Measurements from ENCODE around the gene RNPEPL1. TPM values are rescaled to one million over a fixed set of nuclear protein-coding genes. Genes with fewer than 3 reads are reported as not detected.

RNPEPL1 gene
- total RNA-seq, 1 experiment from 2014 or later = 88.2 TPM

DNA sequence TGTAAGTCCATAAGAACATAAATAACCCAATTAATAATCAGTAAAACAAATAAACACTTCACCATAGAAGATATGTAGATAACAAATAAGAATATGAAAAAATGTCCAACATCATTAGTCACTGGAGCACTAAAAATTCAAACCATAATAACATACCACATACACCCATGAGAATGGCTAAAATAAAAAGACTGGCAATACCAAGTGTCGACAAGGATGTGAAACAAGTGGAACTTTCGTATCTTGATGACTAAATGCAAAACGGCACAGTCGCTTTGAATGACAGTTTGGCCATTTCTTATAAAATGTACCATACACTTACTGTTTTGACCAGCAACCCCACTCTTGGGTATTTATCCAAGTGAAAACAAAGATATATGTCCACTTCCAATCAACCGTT, 37.2 kb upstream of the RNPEPL1 start:
- Histone ChIP-seq H3K4me3 (ENCODE audit: low read depth in 2 of 2, low read length in 2 of 2) (no peak overlapping the region), H3K9me3 (ENCODE audit: control insufficient read depth, insufficient read depth, low read depth, low read length) (peaks cover 15% of the 10 kb centered on the region; the same call in 1 of the 2 replicates), H3K27ac (ENCODE audit: low read length) (no peak overlapping the region), H3K27me3 (ENCODE audit: control insufficient read depth, insufficient read depth, low read length) (no peaks in the 10 kb centered on the region), H3K4me1 (ENCODE audit: control insufficient read depth, insufficient read depth, low read length) (no peaks in the 10 kb centered on the region), H3K36me3 (ENCODE audit: control insufficient read depth, insufficient read depth, low read length) (no peaks in the 10 kb centered on the region)
- ATAC-seq (no peak), DNase-seq (ENCODE audit: low read depth, low spot score) (no peak)
- intact Hi-C loops (cut with micrococcal nuclease; ENCODE audit: unreplicated experiment) = no loop called here
- TF ChIP-seq SIN3A (IDR thresholded peaks at IDR 0.05; ENCODE audit: borderline replicate concordance, insufficient read depth, low read depth, low read length) (no peak), REST (IDR thresholded peaks at IDR 0.05; ENCODE audit: insufficient read depth in 1 of 2, low read depth in 2 of 2, low read length in 1 of 2) (no peak), POLR2AphosphoS5 (IDR thresholded peaks at IDR 0.05; ENCODE audit: low read depth, low read length) (no peak), TCF7L2 (IDR thresholded peaks at IDR 0.05; ENCODE audit: low read depth, low read length) (no peak)
- TF ChIP-seq, protein P1, sequence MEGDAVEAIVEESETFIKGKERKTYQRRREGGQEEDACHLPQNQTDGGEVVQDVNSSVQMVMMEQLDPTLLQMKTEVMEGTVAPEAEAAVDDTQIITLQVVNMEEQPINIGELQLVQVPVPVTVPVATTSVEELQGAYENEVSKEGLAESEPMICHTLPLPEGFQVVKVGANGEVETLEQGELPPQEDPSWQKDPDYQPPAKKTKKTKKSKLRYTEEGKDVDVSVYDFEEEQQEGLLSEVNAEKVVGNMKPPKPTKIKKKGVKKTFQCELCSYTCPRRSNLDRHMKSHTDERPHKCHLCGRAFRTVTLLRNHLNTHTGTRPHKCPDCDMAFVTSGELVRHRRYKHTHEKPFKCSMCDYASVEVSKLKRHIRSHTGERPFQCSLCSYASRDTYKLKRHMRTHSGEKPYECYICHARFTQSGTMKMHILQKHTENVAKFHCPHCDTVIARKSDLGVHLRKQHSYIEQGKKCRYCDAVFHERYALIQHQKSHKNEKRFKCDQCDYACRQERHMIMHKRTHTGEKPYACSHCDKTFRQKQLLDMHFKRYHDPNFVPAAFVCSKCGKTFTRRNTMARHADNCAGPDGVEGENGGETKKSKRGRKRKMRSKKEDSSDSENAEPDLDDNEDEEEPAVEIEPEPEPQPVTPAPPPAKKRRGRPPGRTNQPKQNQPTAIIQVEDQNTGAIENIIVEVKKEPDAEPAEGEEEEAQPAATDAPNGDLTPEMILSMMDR (IDR thresholded peaks at IDR 0.05) = no peak
- BruUV-seq (replicated peaks) = no TSS peak
- ChIA-PET CTCF (no interaction called here), POLR2A (no interaction called here)
- in situ Hi-C loops (cut with HindIII; ENCODE audit: low pct_unique_long_range_greater_than_20kb, low sequenced_read_pairs) = no loop called here

DNA sequence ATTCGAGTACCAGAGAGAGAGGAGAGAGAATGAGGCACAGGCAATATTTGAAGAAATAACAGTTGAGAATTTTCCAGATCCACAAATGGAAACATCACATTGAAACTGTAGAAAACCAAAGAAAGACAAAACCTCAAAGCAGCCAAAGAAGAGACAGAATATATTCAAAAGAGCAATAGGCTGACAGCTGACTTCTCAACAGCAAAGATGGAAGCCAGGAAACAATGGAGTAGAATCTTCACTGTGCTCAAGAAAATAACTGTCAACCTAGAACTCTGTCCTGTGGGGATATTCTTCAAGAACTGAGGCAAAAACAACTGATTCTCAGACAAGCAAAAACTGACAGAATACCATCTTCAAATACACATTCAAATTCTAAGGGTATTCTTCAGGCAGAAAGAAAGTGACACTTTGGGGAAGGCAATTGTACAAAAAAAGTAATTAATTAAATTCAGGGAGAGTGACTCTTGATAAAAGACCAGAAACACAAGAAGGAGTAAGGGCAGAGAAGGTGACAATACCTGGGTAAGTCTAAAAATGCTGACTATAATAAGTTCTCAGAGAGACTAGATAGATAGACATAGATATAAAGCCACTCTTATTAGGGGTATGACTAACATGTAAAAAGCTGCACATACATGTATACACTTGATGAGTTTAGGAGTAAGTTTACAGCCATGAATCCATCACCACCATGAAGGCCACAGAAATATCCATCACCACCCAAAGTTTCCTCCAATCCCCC, 36.1 kb upstream of the RNPEPL1 start:
- ATAC-seq = no peak
- POLR2A ChIA-PET = no interaction called here
- in situ Hi-C loops (cut with HindIII; ENCODE audit: low pct_unique_long_range_greater_than_20kb, low sequenced_read_pairs) = no loop called here

More for the DNA sequence above, 36.1 kb upstream of the RNPEPL1 start:
- Histone ChIP-seq H3K27ac (ENCODE audit: low read length) (no peak overlapping the region), H3K4me1 (ENCODE audit: control insufficient read depth, insufficient read depth, low read length) (no peaks in the 10 kb centered on the region), H3K36me3 (ENCODE audit: control insufficient read depth, insufficient read depth, low read length) (no peaks in the 10 kb centered on the region), H3K9me3 (ENCODE audit: control insufficient read depth, insufficient read depth, low read depth, low read length) (peaks cover 10% of the 10 kb centered on the region; the same call in 1 of the 2 replicates), H3K4me3 (ENCODE audit: low read depth in 2 of 2, low read length in 2 of 2) (no peak overlapping the region), H3K27me3 (ENCODE audit: control insufficient read depth, insufficient read depth, low read length) (no peaks in the 10 kb centered on the region)
- BruUV-seq (replicated peaks) = no TSS peak
- intact Hi-C loops (cut with micrococcal nuclease; ENCODE audit: unreplicated experiment) = no loop called here
- TF ChIP-seq REST (IDR thresholded peaks at IDR 0.05; ENCODE audit: insufficient read depth in 1 of 2, low read depth in 2 of 2, low read length in 1 of 2) (no peak), POLR2AphosphoS5 (IDR thresholded peaks at IDR 0.05; ENCODE audit: low read depth, low read length) (no peak)
- no peak for DNase-seq (ENCODE audit: low read depth, low spot score)
- CTCF ChIA-PET = no interaction called here
